PC-3 (cell line): Measurements from ENCODE around the gene RTL10. TPM values are rescaled to one million over a fixed set of nuclear protein-coding genes. Genes with fewer than 3 reads are reported as not detected.

Experiments
- ATAC-seq: fragments of 200-7000 bp; cut with Tn5 transposase; 2 replicates; pipeline ENCODE4 v1.9.1; 2020; ENCODE audit warnings: mild to moderate bottlenecking, moderate library complexity
- BruUV-seq: library from RNA; stranded (reverse); fragments of 400-500 nt; replicated peaks from 2 replicates; lab custom pipeline; 2021; lab: Mats Ljungman, UMichigan
- CTCF ChIA-PET: fragments of 300-600 bp; sonication (Branson Sonifier 250); formaldehyde crosslinking; loops from one replicate; lab custom pipeline; 2022; ENCODE audit warnings: antibody characterized with exemption; lab: Charles Lee
- POLR2A ChIA-PET: fragments of 300-600 bp; sonication (Branson Sonifier 250); formaldehyde crosslinking; loops from one replicate; lab custom pipeline; 2022; ENCODE audit warnings: antibody characterized with exemption; ENCODE audit not compliant: unreplicated experiment; lab: Charles Lee
- DNase-seq: peaks from one replicate; pipeline ENCODE4 v3.0.0-alpha.2; 2015
- H2AFZ ChIP-seq: fragments of 300-600 bp; sonication (generic); 2 replicates; pipeline ENCODE4 v1.6.0; 2016; ENCODE audit warnings: antibody characterized with exemption, low read length
- H3F3A ChIP-seq: fragments of 300-600 bp; sonication (generic); one replicate; pipeline ENCODE4 v1.6.0; 2017; ENCODE audit warnings: antibody characterized with exemption, low read length, control low read depth, mild to moderate bottlenecking; ENCODE audit not compliant: unreplicated experiment
- H3K27ac ChIP-seq: fragments of 300-600 bp; sonication (generic); 2 replicates; pipeline ENCODE4 v1.5.1; 2016; ENCODE audit warnings: mild to moderate bottlenecking, low read length
- H3K27me3 ChIP-seq: fragments of 300-600 bp; sonication (generic); 2 replicates; pipeline ENCODE4 v1.6.1; 2016; ENCODE audit warnings: low read length, mixed read lengths
- H3K36me3 ChIP-seq: fragments of 300-600 bp; sonication (generic); 2 replicates; pipeline ENCODE4 v1.6.1; 2016; ENCODE audit warnings: low read depth, mixed run types, low read length, mixed read lengths
- H3K4me1 ChIP-seq: fragments of 300-600 bp; sonication (generic); 2 replicates; pipeline ENCODE4 v1.5.1; 2016; ENCODE audit warnings: low read length; ENCODE audit not compliant: insufficient read depth
- H3K4me2 ChIP-seq: fragments of 300-600 bp; sonication (generic); 2 replicates; pipeline ENCODE4 v1.6.0; 2016; ENCODE audit warnings: low read length
- H3K4me3 ChIP-seq: fragments of 300-600 bp; sonication (generic); 2 replicates; pipeline ENCODE4 v1.5.1; 2016; ENCODE audit warnings: mild to moderate bottlenecking, low read length, mixed read lengths
- H3K79me2 ChIP-seq: fragments of 300-600 bp; sonication (generic); 2 replicates; pipeline ENCODE4 v1.6.1; 2017; ENCODE audit warnings: low read length, mixed read lengths
- H3K9ac ChIP-seq: fragments of 300-600 bp; sonication (generic); 2 replicates; pipeline ENCODE4 v1.6.0; 2016; ENCODE audit warnings: mild to moderate bottlenecking, low read length
- H3K9me2 ChIP-seq: fragments of 300-600 bp; sonication (generic); replicated peaks from 2 replicates; pipeline ENCODE4 v1.6.1; 2016; ENCODE audit warnings: mixed run types, low read length, mixed read lengths
- H3K9me3 ChIP-seq: fragments of 300-600 bp; sonication (generic); 2 replicates; pipeline ENCODE4 v1.6.1; 2016; ENCODE audit warnings: low read length, mixed read lengths
- H4K20me1 ChIP-seq: fragments of 300-600 bp; sonication (generic); 2 replicates; pipeline ENCODE4 v1.6.1; 2016; ENCODE audit warnings: low read length, mixed read lengths
- CTCF ChIP-seq: fragments of 300-600 bp; sonication (generic); conservative IDR thresholded peaks from 2 replicates; pipeline ENCODE4 v1.5.1; 2017; ENCODE audit warnings: antibody characterized with exemption, low read depth, mild to moderate bottlenecking, low read length
- EZH2 ChIP-seq: fragments of 300-600 bp; sonication (generic); IDR thresholded peaks from one replicate; pipeline ENCODE4 v1.6.1; 2017; ENCODE audit warnings: antibody characterized with exemption, mild to moderate bottlenecking, low read length; ENCODE audit not compliant: unreplicated experiment
- EZH2phosphoT487 ChIP-seq: fragments of 300-600 bp; sonication (generic); IDR thresholded peaks from 2 replicates; pipeline ENCODE4 v1.6.1; 2018; ENCODE audit warnings: mild to moderate bottlenecking, antibody characterized with exemption, low read length, borderline replicate concordance
- intact Hi-C: fragments of 100-400 bp; cut with micrococcal nuclease; formaldehyde crosslinking; loops from 2 replicates; pipeline ENCODE4 v1.9.0; 2023
- total RNA-seq: library from RNA; depleted of rRNA; stranded (reverse); fragments of >200 nt; gene quantifications from 2 replicates; pipeline ENCODE4 v1.2.3, GENCODE V29; 2014

Gene RTL10
- total RNA-seq, 1 experiment from 2014 or later = 7.8 TPM

GRCh38 chr22:19848298-19849224 lies 6.1 kb downstream of the RTL10 start:
- ChIA-PET POLR2A (interaction anchor here (0.6 to 0.8 kb wide), 2 partner anchors 33 to 42 kb away, joined by 3 read pairs; no protein-coding TSS in a partner anchor), CTCF (no interaction called here)
- H4K20me1 ChIP-seq = peaks cover 23% of the 10 kb centered on the region
- H3K27ac ChIP-seq = peak overlapping the region; percentile 77
- H3K4me1 ChIP-seq = peaks cover 51% of the 10 kb centered on the region
- H3K27me3 ChIP-seq = no peaks in the 10 kb centered on the region
- ATAC-seq (peak; percentile 69), DNase-seq (peak; percentile 83)
- no peaks in the 10 kb centered on the region for H3K9me3 ChIP-seq
- intact Hi-C loops = no loop called here
- BruUV-seq = no TSS peak
- peaks cover 10% of the 10 kb centered on the region; the same call in 1 of the 2 replicates for H3K36me3 ChIP-seq
- H2AFZ ChIP-seq = no peak overlapping the region
- H3K4me2 ChIP-seq = peak overlapping the region; percentile 99
- no peak for TF ChIP-seq EZH2
- TF ChIP-seq CTCF = no peak
- no peak for TF ChIP-seq EZH2phosphoT487
- H3K9me2 ChIP-seq = no peaks in the 10 kb centered on the region
- no peak overlapping the region for H3K9ac ChIP-seq
- peaks cover 55% of the 10 kb centered on the region for H3K79me2 ChIP-seq
- H3F3A ChIP-seq = no peaks in the 10 kb centered on the region
- no peak overlapping the region for H3K4me3 ChIP-seq

DNA sequence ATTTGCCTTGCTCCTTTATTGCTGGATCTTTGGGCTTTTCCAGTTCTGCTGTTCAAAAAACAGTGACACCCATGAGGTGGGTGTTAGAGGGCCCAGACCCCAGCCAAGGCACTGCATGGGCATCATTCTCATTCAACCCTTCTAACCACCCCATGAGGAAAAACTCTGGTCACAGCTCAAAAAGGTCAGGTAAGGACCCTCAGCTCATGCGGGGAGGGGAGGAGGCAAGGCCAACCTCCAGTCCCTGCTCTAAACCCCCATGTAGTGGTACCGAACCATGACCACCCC lies 7.4 kb downstream of the RTL10 start:
- Histone ChIP-seq H3K27me3 (no peaks in the 10 kb centered on the region), H3K36me3 (peaks cover 7% of the 10 kb centered on the region; the same call in 1 of the 2 replicates), H3K9me2 (no peaks in the 10 kb centered on the region), H3K4me3 (no peak overlapping the region), H3K4me1 (peaks cover 41% of the 10 kb centered on the region), H3K27ac (no peak overlapping the region), H3K9ac (no peak overlapping the region), H4K20me1 (peaks cover 10% of the 10 kb centered on the region), H3F3A (no peaks in the 10 kb centered on the region), H3K79me2 (peaks cover 42% of the 10 kb centered on the region), H3K9me3 (no peaks in the 10 kb centered on the region), H2AFZ (no peak overlapping the region), H3K4me2 (no peak overlapping the region)
- DNase-seq (no peak), ATAC-seq (no peak)
- intact Hi-C loops = no loop called here
- no TSS peak for BruUV-seq
- TF ChIP-seq EZH2phosphoT487 (no peak), EZH2 (no peak), CTCF (no peak)
- ChIA-PET CTCF (no interaction called here), POLR2A (no interaction called here)
